22Rv1 (cell line): Measurements from ENCODE around the gene SRRM1.
A peak's percentile ranks its signal among the peaks of the same experiment; 100 is the strongest.

Experiments used
- H3K27ac ChIP-seq: fragments of 450-650 bp; 2 replicates; pipeline ENCODE4 v1.5.1; 2017
- ZFX ChIP-seq: fragments of 450-650 bp; IDR thresholded peaks from 2 replicates; pipeline ENCODE4 v1.6.1; 2017; ENCODE audit warnings: antibody characterized with exemption, borderline replicate concordance
- TF ChIP-seq, protein P1 (sequence below): fragments of 450-650 bp; IDR thresholded peaks from 2 replicates; pipeline ENCODE4 v1.5.1; 2017; ENCODE audit warnings: mild to moderate bottlenecking

SRRM1 gene, protein sequence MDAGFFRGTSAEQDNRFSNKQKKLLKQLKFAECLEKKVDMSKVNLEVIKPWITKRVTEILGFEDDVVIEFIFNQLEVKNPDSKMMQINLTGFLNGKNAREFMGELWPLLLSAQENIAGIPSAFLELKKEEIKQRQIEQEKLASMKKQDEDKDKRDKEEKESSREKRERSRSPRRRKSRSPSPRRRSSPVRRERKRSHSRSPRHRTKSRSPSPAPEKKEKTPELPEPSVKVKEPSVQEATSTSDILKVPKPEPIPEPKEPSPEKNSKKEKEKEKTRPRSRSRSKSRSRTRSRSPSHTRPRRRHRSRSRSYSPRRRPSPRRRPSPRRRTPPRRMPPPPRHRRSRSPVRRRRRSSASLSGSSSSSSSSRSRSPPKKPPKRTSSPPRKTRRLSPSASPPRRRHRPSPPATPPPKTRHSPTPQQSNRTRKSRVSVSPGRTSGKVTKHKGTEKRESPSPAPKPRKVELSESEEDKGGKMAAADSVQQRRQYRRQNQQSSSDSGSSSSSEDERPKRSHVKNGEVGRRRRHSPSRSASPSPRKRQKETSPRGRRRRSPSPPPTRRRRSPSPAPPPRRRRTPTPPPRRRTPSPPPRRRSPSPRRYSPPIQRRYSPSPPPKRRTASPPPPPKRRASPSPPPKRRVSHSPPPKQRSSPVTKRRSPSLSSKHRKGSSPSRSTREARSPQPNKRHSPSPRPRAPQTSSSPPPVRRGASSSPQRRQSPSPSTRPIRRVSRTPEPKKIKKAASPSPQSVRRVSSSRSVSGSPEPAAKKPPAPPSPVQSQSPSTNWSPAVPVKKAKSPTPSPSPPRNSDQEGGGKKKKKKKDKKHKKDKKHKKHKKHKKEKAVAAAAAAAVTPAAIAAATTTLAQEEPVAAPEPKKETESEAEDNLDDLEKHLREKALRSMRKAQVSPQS

DNA sequence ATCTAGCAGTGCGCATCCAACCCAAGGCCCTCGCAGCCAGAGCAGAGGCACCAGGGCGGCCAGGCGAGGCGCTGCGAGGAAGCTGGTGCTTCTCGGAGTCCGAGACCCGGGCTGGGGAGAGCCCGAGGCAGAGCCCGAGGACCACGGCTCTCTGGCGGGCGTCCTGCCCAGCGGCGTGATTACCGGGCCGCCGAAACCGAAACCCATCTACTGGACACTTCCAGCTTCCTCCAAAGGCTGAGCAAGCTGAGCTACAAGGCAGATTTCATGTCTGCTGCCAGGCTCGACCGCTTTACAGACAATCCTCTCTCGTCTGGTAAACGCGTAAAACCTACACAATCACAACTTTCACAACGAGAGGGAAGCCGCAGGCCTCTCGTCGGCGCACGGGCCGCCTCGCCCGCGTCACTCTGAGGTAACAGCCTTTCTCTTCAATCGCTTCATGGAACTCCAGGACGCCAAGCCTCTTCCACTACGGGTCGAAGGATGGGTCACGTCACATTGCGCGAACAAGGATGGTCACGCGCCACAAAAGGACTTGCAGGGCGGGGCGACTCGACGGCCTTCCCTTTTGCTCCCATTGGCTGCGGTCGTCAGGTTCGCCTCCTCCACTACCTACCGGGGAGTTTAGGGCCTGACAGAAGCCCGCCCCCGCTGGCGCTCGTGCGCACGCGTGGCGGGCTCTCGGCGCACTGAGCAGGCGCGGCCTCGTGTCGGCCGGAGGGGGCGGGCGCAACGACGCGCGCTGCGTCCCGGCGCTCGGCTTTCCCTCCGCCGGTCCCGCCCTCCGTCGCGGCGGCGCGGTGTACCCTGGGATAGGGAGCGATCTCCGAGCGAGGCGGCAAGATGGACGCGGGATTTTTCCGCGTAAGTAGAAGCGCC is at the start of gene SRRM1:
SRRM1 (plus strand) TSS at position 822 of the 882 bp plus-strand sequence; CDS start at position 847, 25 bp downstream.
- peak within 1 kb of the TSS; percentile 97 for H3K27ac ChIP-seq
- no peak for TF ChIP-seq ZFX
- TF ChIP-seq, protein P1, sequence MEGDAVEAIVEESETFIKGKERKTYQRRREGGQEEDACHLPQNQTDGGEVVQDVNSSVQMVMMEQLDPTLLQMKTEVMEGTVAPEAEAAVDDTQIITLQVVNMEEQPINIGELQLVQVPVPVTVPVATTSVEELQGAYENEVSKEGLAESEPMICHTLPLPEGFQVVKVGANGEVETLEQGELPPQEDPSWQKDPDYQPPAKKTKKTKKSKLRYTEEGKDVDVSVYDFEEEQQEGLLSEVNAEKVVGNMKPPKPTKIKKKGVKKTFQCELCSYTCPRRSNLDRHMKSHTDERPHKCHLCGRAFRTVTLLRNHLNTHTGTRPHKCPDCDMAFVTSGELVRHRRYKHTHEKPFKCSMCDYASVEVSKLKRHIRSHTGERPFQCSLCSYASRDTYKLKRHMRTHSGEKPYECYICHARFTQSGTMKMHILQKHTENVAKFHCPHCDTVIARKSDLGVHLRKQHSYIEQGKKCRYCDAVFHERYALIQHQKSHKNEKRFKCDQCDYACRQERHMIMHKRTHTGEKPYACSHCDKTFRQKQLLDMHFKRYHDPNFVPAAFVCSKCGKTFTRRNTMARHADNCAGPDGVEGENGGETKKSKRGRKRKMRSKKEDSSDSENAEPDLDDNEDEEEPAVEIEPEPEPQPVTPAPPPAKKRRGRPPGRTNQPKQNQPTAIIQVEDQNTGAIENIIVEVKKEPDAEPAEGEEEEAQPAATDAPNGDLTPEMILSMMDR, result peak; percentile 39

DNA sequence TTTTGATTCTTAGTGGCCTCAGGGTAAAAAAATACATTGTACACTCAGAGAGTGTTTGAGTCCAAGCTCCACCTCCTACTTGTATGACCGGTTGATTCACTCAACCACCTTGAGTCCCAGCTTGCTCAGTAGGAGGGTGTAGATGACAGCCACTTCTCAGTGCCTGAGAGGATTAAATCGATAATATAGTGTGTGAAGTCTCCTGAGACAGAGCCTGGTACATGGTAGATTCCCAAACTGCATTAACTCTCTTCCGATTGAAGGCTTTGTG is 48.8 kb upstream of the SRRM1 start:
- H3K27ac ChIP-seq, result peak overlapping the region; percentile 67
- no peak for TF ChIP-seq ZFX
- TF ChIP-seq, protein P1, result no peak

DNA sequence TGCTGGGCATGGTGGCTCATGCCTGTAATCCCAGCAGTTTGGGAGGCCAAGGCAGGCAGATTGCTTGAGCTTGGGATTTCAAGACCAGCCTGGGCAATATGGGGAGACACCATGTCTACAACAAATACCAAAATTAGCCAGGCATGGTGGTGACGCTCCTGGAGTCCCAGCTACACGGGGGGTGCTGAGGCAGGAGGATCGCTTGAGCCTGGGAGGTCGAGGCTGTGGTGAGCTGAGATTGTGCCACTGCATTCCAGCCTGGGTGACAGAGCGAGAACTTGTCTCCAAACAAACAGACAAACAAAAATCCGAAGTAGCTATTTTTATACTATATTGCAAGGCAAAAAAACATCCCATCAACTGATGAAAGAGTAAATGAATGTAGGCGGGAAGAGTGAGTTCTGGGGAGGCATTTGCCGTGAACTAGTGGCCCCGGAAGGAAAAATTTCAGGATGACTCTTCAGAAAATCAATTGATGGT is 46.7 kb upstream of the SRRM1 start:
- TF ChIP-seq, protein P1, result no peak
- TF ChIP-seq ZFX, result no peak
- peak overlapping the region; percentile 76 for H3K27ac ChIP-seq

DNA sequence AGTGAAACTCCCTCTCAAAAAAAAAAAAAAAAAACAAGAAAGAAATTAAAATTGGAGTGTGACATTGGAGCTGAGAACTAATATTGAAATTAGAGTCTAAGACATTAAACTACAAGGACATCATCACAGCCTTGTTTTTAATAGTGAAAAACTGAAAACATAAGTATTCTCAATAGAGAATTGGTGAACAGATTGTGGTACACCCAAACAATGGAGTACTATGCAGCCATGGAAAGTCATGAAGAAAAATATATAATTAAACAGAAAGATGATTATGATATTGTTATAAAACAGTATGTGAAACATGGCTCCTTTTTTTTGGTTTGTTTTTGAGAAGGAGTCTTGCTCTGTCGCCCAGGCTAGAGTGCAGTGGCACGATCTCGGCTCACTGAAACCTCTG is 43.8 kb upstream of the SRRM1 start:
- TF ChIP-seq, protein P1, result no peak
- no peak for TF ChIP-seq ZFX

GRCh38 chr1:24600551-24600950 is 42.6 kb upstream of the SRRM1 start:
- no peak overlapping the region for H3K27ac ChIP-seq
- TF ChIP-seq ZFX, result no peak
- TF ChIP-seq, protein P1, result no peak

More for the DNA sequence above, 43.8 kb upstream of the SRRM1 start:
- peak overlapping the region; percentile 76; the same call in 1 of the 2 replicates for H3K27ac ChIP-seq

- TF ChIP-seq, protein P1, result no peak
- TF ChIP-seq ZFX, result no peak
- H3K27ac ChIP-seq, result no peak overlapping the region
Measured at GRCh38 chr1:24605534-24606295, 37.4 kb upstream of the SRRM1 start.
